GM06990 (cell line): Measurements from ENCODE around the gene RASGRP2.

Experiments
- DNase-seq: peaks from one replicate; pipeline ENCODE4 v3.0.0-alpha.2; 2011; ENCODE audit not compliant: insufficient read length; ENCODE audit errors: extremely low read depth
- H3K27me3 ChIP-seq: replicated peaks from 2 replicates; pipeline ENCODE4 v1.6.0; 2011; ENCODE audit warnings: low read length; ENCODE audit not compliant: control insufficient read depth, insufficient read depth
- H3K36me3 ChIP-seq: 2 replicates; pipeline ENCODE4 v1.5.1; 2011; ENCODE audit warnings: low read length; ENCODE audit not compliant: control insufficient read depth, insufficient read depth
- H3K4me3 ChIP-seq: replicated peaks from 2 replicates; pipeline ENCODE4 v1.5.1; 2011; ENCODE audit warnings: low read depth, mild to moderate bottlenecking, control low read depth, low read length
- TF ChIP-seq, protein P1 (sequence below): IDR thresholded peaks from 2 replicates; pipeline ENCODE4 v1.5.1; 2011; ENCODE audit warnings: low read length, control low read depth, mild to moderate bottlenecking, inconsistent platforms; ENCODE audit not compliant: insufficient read depth, poor library complexity, severe bottlenecking

RASGRP2 gene

DNA sequence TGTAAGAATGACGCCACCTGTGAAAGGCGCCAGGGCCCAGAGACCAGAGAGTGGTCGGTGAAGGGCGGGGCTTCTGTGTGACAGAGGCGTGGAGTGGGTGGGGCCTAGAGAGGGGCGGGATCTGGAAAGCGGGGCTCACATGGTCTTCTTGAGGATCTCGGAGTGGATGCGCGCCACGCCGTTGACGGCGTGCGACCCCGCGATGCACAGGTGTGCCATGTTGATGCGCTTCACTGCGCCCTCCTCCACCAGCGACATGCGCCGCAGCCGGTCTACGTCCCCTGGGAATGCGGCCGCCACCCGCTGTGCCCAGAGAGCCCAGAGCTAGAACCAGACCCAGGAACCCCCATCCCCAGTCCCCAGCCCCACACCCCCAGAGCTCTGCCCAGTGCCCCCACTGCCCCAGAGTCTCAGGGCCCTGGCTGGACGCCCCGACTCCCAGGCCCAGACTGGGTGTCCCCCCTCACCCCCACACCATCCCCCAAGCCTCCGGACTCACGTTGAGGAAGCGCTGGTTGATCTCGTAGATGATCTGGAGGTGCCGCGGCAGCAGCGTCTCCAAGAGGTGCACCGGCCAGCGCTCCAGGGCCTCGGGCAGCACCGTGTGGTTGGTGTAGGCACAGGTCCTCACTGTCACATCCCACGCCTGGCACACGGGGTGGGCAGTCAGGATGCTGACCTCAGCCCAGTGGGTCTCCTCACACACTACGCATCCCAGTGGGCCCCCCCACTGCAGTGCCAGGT is 9.6 kb upstream of the RASGRP2 start:
- H3K27me3 ChIP-seq = no peaks in the 10 kb centered on the region
- TF ChIP-seq, protein P1, sequence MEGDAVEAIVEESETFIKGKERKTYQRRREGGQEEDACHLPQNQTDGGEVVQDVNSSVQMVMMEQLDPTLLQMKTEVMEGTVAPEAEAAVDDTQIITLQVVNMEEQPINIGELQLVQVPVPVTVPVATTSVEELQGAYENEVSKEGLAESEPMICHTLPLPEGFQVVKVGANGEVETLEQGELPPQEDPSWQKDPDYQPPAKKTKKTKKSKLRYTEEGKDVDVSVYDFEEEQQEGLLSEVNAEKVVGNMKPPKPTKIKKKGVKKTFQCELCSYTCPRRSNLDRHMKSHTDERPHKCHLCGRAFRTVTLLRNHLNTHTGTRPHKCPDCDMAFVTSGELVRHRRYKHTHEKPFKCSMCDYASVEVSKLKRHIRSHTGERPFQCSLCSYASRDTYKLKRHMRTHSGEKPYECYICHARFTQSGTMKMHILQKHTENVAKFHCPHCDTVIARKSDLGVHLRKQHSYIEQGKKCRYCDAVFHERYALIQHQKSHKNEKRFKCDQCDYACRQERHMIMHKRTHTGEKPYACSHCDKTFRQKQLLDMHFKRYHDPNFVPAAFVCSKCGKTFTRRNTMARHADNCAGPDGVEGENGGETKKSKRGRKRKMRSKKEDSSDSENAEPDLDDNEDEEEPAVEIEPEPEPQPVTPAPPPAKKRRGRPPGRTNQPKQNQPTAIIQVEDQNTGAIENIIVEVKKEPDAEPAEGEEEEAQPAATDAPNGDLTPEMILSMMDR = no peak

DNA sequence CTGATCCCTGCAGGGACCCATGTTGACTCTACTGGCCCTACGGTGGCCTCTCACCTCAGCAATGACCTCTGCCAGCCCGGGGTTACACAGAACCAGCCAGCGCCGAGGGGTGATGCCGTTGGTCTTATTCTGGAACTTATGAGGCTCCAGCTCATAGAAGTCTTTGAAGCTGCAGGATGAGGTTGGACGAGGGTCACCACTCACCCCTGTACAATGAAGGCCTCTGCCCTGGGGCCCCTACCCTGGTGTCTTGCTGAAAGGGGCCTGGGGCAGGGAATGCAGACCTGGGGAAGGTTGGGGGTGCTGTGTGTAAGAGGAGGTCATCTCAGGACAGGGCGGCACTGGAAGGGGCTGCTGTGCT is 9.1 kb upstream of the RASGRP2 start:
- H3K27me3 ChIP-seq = no peaks in the 10 kb centered on the region
- H3K4me3 ChIP-seq = no peak overlapping the region
- DNase-seq = no peak
- no peaks in the 10 kb centered on the region; the same call in 1 of the 2 replicates for H3K36me3 ChIP-seq
- TF ChIP-seq, protein P1 = no peak

More for the DNA sequence above, 9.6 kb upstream of the RASGRP2 start:
- H3K36me3 ChIP-seq = no peaks in the 10 kb centered on the region; the same call in 1 of the 2 replicates
- DNase-seq = no peak
- H3K4me3 ChIP-seq = no peak overlapping the region

DNA sequence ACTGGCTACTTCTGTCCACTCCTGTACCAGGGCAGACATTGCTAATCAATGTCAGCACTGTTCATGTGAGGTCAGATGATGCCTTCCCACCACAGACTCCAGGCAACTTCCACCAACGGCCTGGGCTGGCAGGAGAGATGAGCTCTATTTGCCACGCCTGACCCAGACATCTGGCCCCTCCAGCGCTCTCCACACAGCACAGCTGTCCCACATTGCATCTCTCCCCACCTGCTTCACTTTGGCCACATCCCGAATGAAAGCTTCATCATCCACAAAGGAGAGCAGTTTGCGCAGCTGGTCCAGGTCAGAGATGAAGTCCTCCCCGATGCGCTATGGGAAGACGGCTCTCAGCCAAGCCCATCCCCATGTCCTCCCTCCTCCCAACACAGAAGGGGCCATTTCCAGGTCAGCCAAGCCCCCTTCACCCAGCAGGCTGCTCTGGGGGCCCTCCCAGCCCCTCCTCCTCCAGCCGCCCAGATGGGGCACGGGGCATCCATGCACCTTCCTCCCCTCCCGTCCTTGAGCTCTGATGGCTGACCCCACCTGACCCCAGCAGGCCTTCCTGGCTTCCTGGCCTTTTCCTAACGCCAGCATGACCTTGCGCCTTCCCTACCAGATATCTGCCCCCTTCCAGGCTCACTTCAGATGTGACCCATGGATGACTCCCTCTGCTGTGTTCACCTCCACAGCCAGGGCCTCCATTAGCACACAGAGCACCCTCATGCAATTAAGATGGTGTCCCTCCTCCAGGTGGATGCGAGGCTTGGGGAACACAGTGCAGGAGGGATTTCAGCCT is 8.4 kb upstream of the RASGRP2 start:
- H3K4me3 ChIP-seq = no peak overlapping the region
- DNase-seq = no peak
- H3K36me3 ChIP-seq = no peaks in the 10 kb centered on the region
- TF ChIP-seq, protein P1 = no peak
- no peaks in the 10 kb centered on the region for H3K27me3 ChIP-seq

DNA sequence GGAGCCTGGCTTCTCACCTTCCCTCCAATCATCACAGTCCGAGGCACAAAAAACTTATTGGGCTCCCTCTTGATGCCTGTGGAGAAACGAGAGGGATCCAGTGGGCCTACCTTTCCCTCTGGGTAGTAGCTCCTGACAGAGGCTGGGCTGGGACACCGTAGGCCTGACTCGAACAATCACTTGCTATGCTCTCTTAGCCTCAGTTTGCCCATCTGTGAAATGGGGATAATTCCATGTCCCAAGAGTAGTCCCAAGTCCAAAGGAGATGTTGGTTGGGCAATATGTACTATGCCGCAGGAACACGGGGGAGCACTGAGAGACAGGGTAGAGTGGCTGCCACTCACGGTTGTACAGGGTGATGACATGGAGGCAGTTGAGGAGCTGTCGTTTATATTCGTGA is 7.6 kb upstream of the RASGRP2 start:
- TF ChIP-seq, protein P1 = no peak
- DNase-seq = no peak

DNA sequence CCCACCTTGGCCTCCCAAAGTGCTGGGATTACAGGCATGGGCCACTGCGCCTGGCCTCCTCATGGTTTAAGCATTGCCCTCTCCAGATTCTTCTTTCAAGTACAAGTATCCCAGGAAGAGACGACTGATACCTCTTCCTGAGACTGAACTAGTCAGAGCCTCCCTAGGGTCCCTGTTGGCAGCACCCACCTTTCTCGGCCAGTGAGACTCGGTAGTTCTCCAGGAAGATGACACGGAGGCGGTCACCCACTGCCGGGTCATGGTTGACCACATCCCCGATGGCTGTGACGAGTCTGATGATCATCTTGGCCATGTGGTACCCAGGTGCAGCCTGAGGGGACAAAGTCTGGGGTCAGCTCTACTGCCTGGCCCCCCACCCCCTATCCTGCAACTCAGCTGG is 7.2 kb upstream of the RASGRP2 start:
- no peak overlapping the region for H3K4me3 ChIP-seq
- TF ChIP-seq, protein P1 = no peak
- no peaks in the 10 kb centered on the region; the same call in 1 of the 2 replicates for H3K27me3 ChIP-seq
- H3K36me3 ChIP-seq = no peaks in the 10 kb centered on the region
- no peak for DNase-seq

More for the DNA sequence above, 7.6 kb upstream of the RASGRP2 start:
- Histone ChIP-seq H3K36me3 (no peaks in the 10 kb centered on the region), H3K27me3 (no peaks in the 10 kb centered on the region; the same call in 1 of the 2 replicates), H3K4me3 (no peak overlapping the region)
